ENCODE results near the gene SLC15A4. TPM values are rescaled to one million over a fixed set of nuclear protein-coding genes. Genes with fewer than 3 reads are reported as not detected.

The SLC15A4 gene
- total RNA-seq, 1 experiment from 2014 or later = 21.6 TPM

GRCh38 chr12:128863957-128864356 is 40.2 kb upstream of the SLC15A4 start:
- H4K20me1 ChIP-seq (ENCODE audit: control insufficient read depth, insufficient read depth, insufficient read length) = no peaks in the 10 kb centered on the region
- Mint-ChIP-seq H3K9me3 (no peaks in the 10 kb centered on the region), H3K36me3 (ENCODE audit: insufficient read depth in 1 of 3, low read depth in 3 of 3) (no peaks in the 10 kb centered on the region), H3K27me3 (ENCODE audit: low read depth) (peaks cover 3% of the 10 kb centered on the region), H3K27ac (no peak overlapping the region), H3K4me1 (peaks cover 12 to 16% of the 10 kb centered on the region in 2 experiments), H3K4me3 (no peak overlapping the region)
- H3K27ac ChIP-seq (ENCODE audit: insufficient read length, low read depth, low read length) = no peak overlapping the region
- H2AK5ac ChIP-seq (ENCODE audit: insufficient read length, low read length) = no peak overlapping the region
- H2BK20ac ChIP-seq (ENCODE audit: low read depth, low read length, poor library complexity, severe bottlenecking) = no peak overlapping the region
- H4K8ac ChIP-seq (replicated peaks; ENCODE audit: insufficient read length, low read depth, low read length) = no peak overlapping the region
- no peaks in the 10 kb centered on the region for H3K79me2 ChIP-seq (ENCODE audit: insufficient read depth, low read length)
- no peaks in the 10 kb centered on the region for H3K79me1 ChIP-seq (ENCODE audit: insufficient read depth, low read depth, low read length, poor library complexity, severe bottlenecking)
- no peak overlapping the region for H3K4me2 ChIP-seq (ENCODE audit: insufficient read depth, insufficient read length, low read length)
- no peak for TF ChIP-seq CTCF (conservative IDR thresholded peaks at IDR 0.05)
- no peak overlapping the region for H2AFZ ChIP-seq (ENCODE audit: low read length)
- H3K23ac ChIP-seq (ENCODE audit: insufficient read length, low read depth, low read length) = no peak overlapping the region
- H3K18ac ChIP-seq (ENCODE audit: insufficient read length, low read depth, low read length) = no peak overlapping the region
- no peak overlapping the region for H3K4ac ChIP-seq (ENCODE audit: low read depth, low read length)
- H2BK120ac ChIP-seq (ENCODE audit: low read depth, low read length, poor library complexity, severe bottlenecking) = no peak overlapping the region
- no peak overlapping the region for H3T11ph ChIP-seq (ENCODE audit: low read length)
- no peak overlapping the region for H4K5ac ChIP-seq (ENCODE audit: insufficient read length, low read depth, low read length)
- no peak overlapping the region for H2BK15ac ChIP-seq (ENCODE audit: low read depth, low read length)
- no peak overlapping the region for H2BK12ac ChIP-seq (ENCODE audit: insufficient read length, low read depth, low read length)
- H3K23me2 ChIP-seq (ENCODE audit: insufficient read length, low read depth, low read length, poor library complexity, severe bottlenecking) = no peaks in the 10 kb centered on the region
- no CpG with 5 or more reads among the region's 11 CpGs for WGBS (ENCODE audit: extremely low coverage, insufficient read length, low lambda C conversion rate)
- no peak overlapping the region for H4K91ac ChIP-seq (ENCODE audit: insufficient read length, low read depth, low read length)
- no peak overlapping the region for H2BK5ac ChIP-seq (ENCODE audit: insufficient read length, low read length)
- no peaks in the 10 kb centered on the region for H3K4me1 ChIP-seq (ENCODE audit: insufficient read depth, low read length)
- no peak for DNase-seq
- H3K27me3 ChIP-seq (ENCODE audit: insufficient read depth, low read length) = no peaks in the 10 kb centered on the region
- H3K14ac ChIP-seq (ENCODE audit: insufficient read depth, low read length) = no peak overlapping the region
- H3K56ac ChIP-seq (ENCODE audit: insufficient read length, low read depth, low read length) = no peak overlapping the region
- no peaks in the 10 kb centered on the region for H3K9me3 ChIP-seq (ENCODE audit: control insufficient read depth, low read depth, low read length)
- no peak overlapping the region for H3K9ac ChIP-seq (ENCODE audit: extremely low read depth, insufficient read length, low read length)
